Nephron (organoid): ENCODE measurements around the gene FNBP1.

Experiments
- H3K27ac Mint-ChIP-seq, 3 experiments: 2 replicates each; pipeline ENCODE4 v1.8.0; 2020; ENCODE audit warnings: mixed read lengths in 3 of 3, mild to moderate bottlenecking in 2 of 3, moderate library complexity in 1 of 3
- H3K27me3 Mint-ChIP-seq: 2 replicates; pipeline ENCODE4 v1.8.0; 2021; ENCODE audit warnings: low read depth, mild to moderate bottlenecking, moderate library complexity, mixed read lengths
- H3K36me3 Mint-ChIP-seq: 2 replicates; pipeline ENCODE4 v1.8.0; 2020; ENCODE audit warnings: low read depth, mixed read lengths
- H3K4me1 Mint-ChIP-seq: 2 replicates; pipeline ENCODE4 v1.8.0; 2020; ENCODE audit warnings: mixed read lengths
- H3K4me3 Mint-ChIP-seq, 3 experiments: 2 replicates each; pipeline ENCODE4 v1.8.0; 2020; ENCODE audit warnings: mild to moderate bottlenecking in 3 of 3, mixed read lengths in 3 of 3, moderate library complexity in 2 of 3
- H3K9me3 Mint-ChIP-seq: 2 replicates; pipeline ENCODE4 v1.8.0; 2020; ENCODE audit warnings: mixed read lengths
- CTCF ChIP-seq, 3 experiments: fragments of 200-600 bp; sonication (generic); IDR thresholded peaks; one replicate each; pipeline ENCODE4 v1.5.0; 2021; ENCODE audit warnings: antibody characterized with exemption in 3 of 3; ENCODE audit not compliant: unreplicated experiment in 3 of 3

Gene FNBP1

DNA sequence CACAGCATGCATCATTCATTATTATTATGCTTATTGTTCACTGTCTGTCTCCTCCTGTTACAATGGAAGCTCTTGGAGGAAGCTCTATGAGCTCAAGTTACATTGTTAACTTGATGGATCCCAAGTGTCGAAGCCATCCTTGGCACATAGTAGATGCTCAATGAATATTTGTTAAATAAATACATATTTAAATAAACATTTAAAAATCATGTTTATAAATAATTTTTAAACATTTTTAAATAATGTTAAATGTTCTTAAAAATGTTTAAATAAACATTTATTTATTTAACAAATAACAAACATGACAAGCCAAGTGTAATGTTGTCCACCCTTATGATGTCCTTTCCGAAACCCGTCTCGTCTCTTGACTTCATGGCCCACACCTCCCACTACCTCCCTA, 138.3 kb downstream of the FNBP1 start:
- no peaks in the 10 kb centered on the region for H3K27me3 Mint-ChIP-seq

DNA sequence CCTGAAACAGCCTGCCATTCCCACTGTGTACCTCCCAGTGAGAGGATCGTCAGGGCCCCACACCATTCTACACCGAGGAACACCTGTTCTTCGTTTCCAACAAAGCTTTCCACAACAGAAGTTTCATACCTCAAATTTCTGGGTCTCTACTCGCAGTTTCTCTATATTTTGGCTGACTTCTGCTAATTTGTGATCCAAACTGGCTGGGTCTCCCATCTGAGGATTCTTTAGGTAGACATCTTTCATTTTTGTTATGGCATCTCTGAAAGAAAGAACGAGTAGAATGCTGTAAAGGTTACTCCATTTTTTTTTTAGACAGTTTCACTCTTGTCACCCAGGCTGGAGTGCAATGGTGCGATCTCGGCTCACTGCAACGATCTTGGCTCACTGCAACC, 140.3 kb downstream of the FNBP1 start:
- no peaks in the 10 kb centered on the region for H3K9me3 Mint-ChIP-seq
- H3K4me3 Mint-ChIP-seq, result no peak overlapping the region
- no peaks in the 10 kb centered on the region for H3K27me3 Mint-ChIP-seq
- H3K36me3 Mint-ChIP-seq, result peaks cover 69% of the 10 kb centered on the region
- H3K27ac Mint-ChIP-seq, result no peak overlapping the region
- no peak for TF ChIP-seq CTCF (IDR thresholded peaks at IDR 0.05; ENCODE audit: unreplicated experiment in 3 of 3)
- no peaks in the 10 kb centered on the region for H3K4me1 Mint-ChIP-seq

More for the DNA sequence above, 138.3 kb downstream of the FNBP1 start:
- H3K4me3 Mint-ChIP-seq, result no peak overlapping the region
- no peak overlapping the region for H3K27ac Mint-ChIP-seq
- H3K4me1 Mint-ChIP-seq, result no peaks in the 10 kb centered on the region
- no peak for TF ChIP-seq CTCF (IDR thresholded peaks at IDR 0.05; ENCODE audit: unreplicated experiment in 3 of 3)
- H3K36me3 Mint-ChIP-seq, result peaks cover 64% of the 10 kb centered on the region
- H3K9me3 Mint-ChIP-seq, result no peaks in the 10 kb centered on the region

DNA sequence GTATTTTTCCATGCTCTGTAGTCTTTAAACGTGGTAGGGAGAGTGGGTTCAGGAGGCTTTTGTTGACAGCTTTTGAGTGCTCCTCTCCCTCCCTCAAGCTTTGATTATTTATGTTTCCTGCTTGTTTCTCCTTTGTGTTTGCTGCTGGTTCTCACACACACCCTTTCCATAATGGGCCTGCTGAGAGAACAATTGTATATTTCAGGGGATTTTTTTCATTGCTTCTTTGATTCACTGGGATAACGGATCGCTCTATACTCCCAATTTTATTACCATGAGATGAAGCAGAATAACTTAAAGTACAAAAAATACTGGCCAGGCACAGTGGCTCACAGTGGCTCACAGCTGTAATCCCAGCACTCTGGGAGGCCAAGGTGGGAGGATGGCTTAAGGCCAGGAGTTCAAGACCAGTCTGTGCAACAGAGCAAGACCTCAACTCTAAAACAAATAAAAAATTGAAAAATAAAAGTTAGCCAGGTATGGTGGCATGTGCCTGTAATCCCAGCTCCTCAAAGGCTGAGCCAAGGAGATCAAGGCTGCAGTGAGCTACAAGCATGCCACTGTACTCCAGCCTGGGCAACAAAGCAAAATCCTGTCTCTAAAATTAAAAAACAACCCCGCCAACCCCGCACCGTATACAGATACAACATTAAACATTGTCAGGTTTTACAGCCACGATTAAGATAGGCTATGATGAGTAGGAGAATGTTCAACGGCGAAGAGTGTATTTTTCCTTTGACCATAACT, 140.8 kb downstream of the FNBP1 start:
- no peak for TF ChIP-seq CTCF (IDR thresholded peaks at IDR 0.05; ENCODE audit: unreplicated experiment in 3 of 3)
- no peak overlapping the region for H3K27ac Mint-ChIP-seq
- no peaks in the 10 kb centered on the region for H3K27me3 Mint-ChIP-seq
- no peak overlapping the region for H3K4me3 Mint-ChIP-seq
- H3K4me1 Mint-ChIP-seq, result no peaks in the 10 kb centered on the region
- peaks cover 65% of the 10 kb centered on the region for H3K36me3 Mint-ChIP-seq
- H3K9me3 Mint-ChIP-seq, result no peaks in the 10 kb centered on the region

- Mint-ChIP-seq H3K9me3 (no peaks in the 10 kb centered on the region), H3K4me1 (no peaks in the 10 kb centered on the region), H3K27ac (no peak overlapping the region), H3K27me3 (no peaks in the 10 kb centered on the region), H3K36me3 (peaks cover 66% of the 10 kb centered on the region), H3K4me3 (no peak overlapping the region)
- TF ChIP-seq CTCF (IDR thresholded peaks at IDR 0.05; ENCODE audit: unreplicated experiment in 3 of 3), result no peak
Observed at GRCh38 chr9:129900263-129901027, 142.5 kb downstream of the FNBP1 start.

DNA sequence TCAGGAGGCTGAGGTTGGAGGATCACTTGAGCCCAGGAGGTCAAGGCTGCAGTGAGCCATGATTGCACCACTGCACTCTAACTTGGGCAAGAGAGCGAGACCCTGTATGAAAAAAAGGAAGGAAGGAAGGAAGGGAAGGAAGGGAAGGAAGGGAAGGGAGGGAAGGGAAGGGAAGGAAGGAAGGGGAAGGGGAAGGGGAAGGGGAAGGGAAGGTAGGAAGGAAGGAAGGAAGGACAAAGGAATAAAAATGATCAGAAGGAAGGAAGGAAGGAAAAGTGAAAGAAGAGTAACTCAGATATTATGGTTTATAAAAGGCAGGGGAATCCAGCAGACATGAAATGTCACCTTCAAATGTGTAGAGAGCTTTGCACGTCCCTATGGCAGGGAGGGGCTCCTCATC, 143.4 kb downstream of the FNBP1 start:
- H3K27ac Mint-ChIP-seq, result no peak overlapping the region
- no peaks in the 10 kb centered on the region for H3K4me1 Mint-ChIP-seq

More for the DNA sequence above, 143.4 kb downstream of the FNBP1 start:
- TF ChIP-seq CTCF (IDR thresholded peaks at IDR 0.05; ENCODE audit: unreplicated experiment in 3 of 3), result no peak
- Mint-ChIP-seq H3K27me3 (no peaks in the 10 kb centered on the region), H3K9me3 (no peaks in the 10 kb centered on the region), H3K4me3 (no peak overlapping the region), H3K36me3 (peaks cover 65% of the 10 kb centered on the region)
